Panc1 (cell line): ENCODE results near the gene GDF7. TPM values are rescaled to one million over a fixed set of nuclear protein-coding genes. Genes with fewer than 3 reads are reported as not detected.

Experiments used
- ATAC-seq: fragments of 200-7000 bp; cut with Tn5 transposase; 2 replicates; pipeline ENCODE4 v1.9.1; 2020; ENCODE audit warnings: mild to moderate bottlenecking, moderate library complexity
- BruUV-seq: library from RNA; stranded (reverse); fragments of 400-500 nt; replicated peaks from 2 replicates; lab custom pipeline; 2021; lab: Mats Ljungman, UMichigan
- CTCF ChIA-PET: fragments of 300-600 bp; sonication (Branson Sonifier 250); formaldehyde crosslinking; loops from one replicate; lab custom pipeline; 2022; ENCODE audit warnings: antibody characterized with exemption; lab: Charles Lee
- POLR2A ChIA-PET: fragments of 300-600 bp; sonication (Branson Sonifier 250); formaldehyde crosslinking; loops from one replicate; lab custom pipeline; 2022; ENCODE audit warnings: antibody characterized with exemption; lab: Charles Lee
- DNase-seq: peaks from one replicate; pipeline ENCODE4 v3.0.0-alpha.2; 2010; ENCODE audit warnings: low read depth, low spot score
- H3K27ac ChIP-seq: 2 replicates; pipeline ENCODE4 v1.5.1; 2011; ENCODE audit warnings: mild to moderate bottlenecking, low read length, inconsistent platforms
- H3K27me3 ChIP-seq: fragments of 200-500 bp; sonication (Bioruptor generic); 2 replicates; pipeline ENCODE4 v1.6.0; 2014; ENCODE audit warnings: low read length, inconsistent platforms; ENCODE audit not compliant: control insufficient read depth, insufficient read depth
- H3K36me3 ChIP-seq: fragments of 200-500 bp; sonication (Bioruptor generic); 2 replicates; pipeline ENCODE4 v1.5.1; 2014; ENCODE audit warnings: inconsistent platforms, mild to moderate bottlenecking, low read length, moderate library complexity; ENCODE audit not compliant: control insufficient read depth, insufficient read depth
- H3K4me1 ChIP-seq: 2 replicates; pipeline ENCODE4 v1.5.1; 2011; ENCODE audit warnings: inconsistent platforms, mild to moderate bottlenecking, low read length, moderate library complexity; ENCODE audit not compliant: control insufficient read depth, insufficient read depth
- H3K4me3 ChIP-seq, 2 experiments: 2 replicates each; pipeline ENCODE4 v1.5.1; 2011 to 2012; ENCODE audit warnings: low read depth in 2 of 2, low read length in 2 of 2, mild to moderate bottlenecking in 2 of 2, inconsistent platforms in 1 of 2, moderate library complexity in 1 of 2
- H3K9me3 ChIP-seq: fragments of 200-500 bp; sonication (Bioruptor generic); 2 replicates; pipeline ENCODE4 v1.5.1; 2014; ENCODE audit warnings: low read depth, mild to moderate bottlenecking, inconsistent platforms, low read length, moderate library complexity; ENCODE audit not compliant: control insufficient read depth, insufficient read depth
- CTCF ChIP-seq: fragments of 450-650 bp; IDR thresholded peaks from 2 replicates; pipeline ENCODE4 v1.5.1; 2017; ENCODE audit warnings: mild to moderate bottlenecking
- POLR2AphosphoS5 ChIP-seq: IDR thresholded peaks from 2 replicates; pipeline ENCODE4 v1.6.1; 2012; ENCODE audit warnings: mild to moderate bottlenecking, low read depth, low read length, moderate library complexity
- REST ChIP-seq, 2 experiments: IDR thresholded peaks; 2 replicates each; pipeline ENCODE4 v1.6.1; 2011 to 2012; ENCODE audit warnings: low read depth in 2 of 2, control low read depth in 1 of 2, low read length in 1 of 2, mild to moderate bottlenecking in 1 of 2, moderate library complexity in 1 of 2; ENCODE audit not compliant: insufficient read depth in 1 of 2
- SIN3A ChIP-seq: IDR thresholded peaks from 2 replicates; pipeline ENCODE4 v1.6.1; 2012; ENCODE audit warnings: low read depth, mild to moderate bottlenecking, low read length, moderate library complexity, borderline replicate concordance; ENCODE audit not compliant: insufficient read depth
- TCF7L2 ChIP-seq: IDR thresholded peaks from 2 replicates; pipeline ENCODE4 v1.6.1; 2011; ENCODE audit warnings: mild to moderate bottlenecking, low read depth, low read length, inconsistent platforms
- in situ Hi-C: cut with HindIII; loops from 2 replicates; pipeline ENCODE4 v1.10.0; 2016; ENCODE audit warnings: low sequenced_read_pairs, low pct_unique_long_range_greater_than_20kb
- intact Hi-C: fragments of 100-400 bp; cut with micrococcal nuclease; formaldehyde crosslinking; loops from one replicate; pipeline ENCODE4 v1.10.0; 2022; ENCODE audit not compliant: unreplicated experiment
- total RNA-seq: library from RNA; stranded (reverse); gene quantifications from one replicate; pipeline ENCODE4 v1.2.1, GENCODE V29; 2021; ENCODE audit not compliant: unreplicated experiment

Gene GDF7
- total RNA-seq, 1 experiment from 2014 or later, result not detected

- in situ Hi-C loops, result no loop called here
- CTCF ChIA-PET, result no interaction called here
Observed at GRCh38 chr2:20656561-20656960, 10.4 kb upstream of the GDF7 start.

GRCh38 chr2:20657522-20658235, 9.3 kb upstream of the GDF7 start:
- DNase-seq (no peak), ATAC-seq (no peak)
- ChIA-PET POLR2A (no interaction called here), CTCF (no interaction called here)
- Histone ChIP-seq H3K4me1 (no peaks in the 10 kb centered on the region), H3K4me3 (no peak overlapping the region), H3K9me3 (no peaks in the 10 kb centered on the region), H3K27me3 (peaks cover 18% of the 10 kb centered on the region), H3K27ac (no peak overlapping the region), H3K36me3 (no peaks in the 10 kb centered on the region)
- intact Hi-C loops, result no loop called here
- BruUV-seq, result no TSS peak
- TF ChIP-seq CTCF (no peak), TCF7L2 (no peak)
- in situ Hi-C loops, result no loop called here

More at GRCh38 chr2:20656561-20656960, 10.4 kb upstream of the GDF7 start:
- Histone ChIP-seq H3K36me3 (no peaks in the 10 kb centered on the region), H3K4me3 (no peak overlapping the region), H3K4me1 (peaks cover 3% of the 10 kb centered on the region), H3K9me3 (no peaks in the 10 kb centered on the region), H3K27ac (no peak overlapping the region), H3K27me3 (peaks cover 18% of the 10 kb centered on the region)
- no peak for DNase-seq
- ATAC-seq, result no peak
- intact Hi-C loops, result no loop called here
- TF ChIP-seq SIN3A (no peak), TCF7L2 (no peak), REST (IDR thresholded peaks at IDR 0.05; ENCODE audit: insufficient read depth in 1 of 2, low read depth in 2 of 2, low read length in 1 of 2) (no peak), CTCF (no peak), POLR2AphosphoS5 (no peak)
- POLR2A ChIA-PET, result interaction anchor here (0.6 kb wide), 1 partner anchor 561 kb away, joined by 4 read pairs; no protein-coding TSS in a partner anchor
- no TSS peak for BruUV-seq
